Measurements from ENCODE around the gene PDE4B.

GRCh38 chr1:66270119-66270812, 477.6 kb downstream of the PDE4B start:
- TF ChIP-seq, protein P1, sequence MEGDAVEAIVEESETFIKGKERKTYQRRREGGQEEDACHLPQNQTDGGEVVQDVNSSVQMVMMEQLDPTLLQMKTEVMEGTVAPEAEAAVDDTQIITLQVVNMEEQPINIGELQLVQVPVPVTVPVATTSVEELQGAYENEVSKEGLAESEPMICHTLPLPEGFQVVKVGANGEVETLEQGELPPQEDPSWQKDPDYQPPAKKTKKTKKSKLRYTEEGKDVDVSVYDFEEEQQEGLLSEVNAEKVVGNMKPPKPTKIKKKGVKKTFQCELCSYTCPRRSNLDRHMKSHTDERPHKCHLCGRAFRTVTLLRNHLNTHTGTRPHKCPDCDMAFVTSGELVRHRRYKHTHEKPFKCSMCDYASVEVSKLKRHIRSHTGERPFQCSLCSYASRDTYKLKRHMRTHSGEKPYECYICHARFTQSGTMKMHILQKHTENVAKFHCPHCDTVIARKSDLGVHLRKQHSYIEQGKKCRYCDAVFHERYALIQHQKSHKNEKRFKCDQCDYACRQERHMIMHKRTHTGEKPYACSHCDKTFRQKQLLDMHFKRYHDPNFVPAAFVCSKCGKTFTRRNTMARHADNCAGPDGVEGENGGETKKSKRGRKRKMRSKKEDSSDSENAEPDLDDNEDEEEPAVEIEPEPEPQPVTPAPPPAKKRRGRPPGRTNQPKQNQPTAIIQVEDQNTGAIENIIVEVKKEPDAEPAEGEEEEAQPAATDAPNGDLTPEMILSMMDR (IDR thresholded peaks at IDR 0.05; ENCODE audit: poor library complexity, severe bottlenecking): no peak
- TF ChIP-seq RAD21 (conservative IDR thresholded peaks at IDR 0.05): no peak
- TF ChIP-seq, protein P2, sequence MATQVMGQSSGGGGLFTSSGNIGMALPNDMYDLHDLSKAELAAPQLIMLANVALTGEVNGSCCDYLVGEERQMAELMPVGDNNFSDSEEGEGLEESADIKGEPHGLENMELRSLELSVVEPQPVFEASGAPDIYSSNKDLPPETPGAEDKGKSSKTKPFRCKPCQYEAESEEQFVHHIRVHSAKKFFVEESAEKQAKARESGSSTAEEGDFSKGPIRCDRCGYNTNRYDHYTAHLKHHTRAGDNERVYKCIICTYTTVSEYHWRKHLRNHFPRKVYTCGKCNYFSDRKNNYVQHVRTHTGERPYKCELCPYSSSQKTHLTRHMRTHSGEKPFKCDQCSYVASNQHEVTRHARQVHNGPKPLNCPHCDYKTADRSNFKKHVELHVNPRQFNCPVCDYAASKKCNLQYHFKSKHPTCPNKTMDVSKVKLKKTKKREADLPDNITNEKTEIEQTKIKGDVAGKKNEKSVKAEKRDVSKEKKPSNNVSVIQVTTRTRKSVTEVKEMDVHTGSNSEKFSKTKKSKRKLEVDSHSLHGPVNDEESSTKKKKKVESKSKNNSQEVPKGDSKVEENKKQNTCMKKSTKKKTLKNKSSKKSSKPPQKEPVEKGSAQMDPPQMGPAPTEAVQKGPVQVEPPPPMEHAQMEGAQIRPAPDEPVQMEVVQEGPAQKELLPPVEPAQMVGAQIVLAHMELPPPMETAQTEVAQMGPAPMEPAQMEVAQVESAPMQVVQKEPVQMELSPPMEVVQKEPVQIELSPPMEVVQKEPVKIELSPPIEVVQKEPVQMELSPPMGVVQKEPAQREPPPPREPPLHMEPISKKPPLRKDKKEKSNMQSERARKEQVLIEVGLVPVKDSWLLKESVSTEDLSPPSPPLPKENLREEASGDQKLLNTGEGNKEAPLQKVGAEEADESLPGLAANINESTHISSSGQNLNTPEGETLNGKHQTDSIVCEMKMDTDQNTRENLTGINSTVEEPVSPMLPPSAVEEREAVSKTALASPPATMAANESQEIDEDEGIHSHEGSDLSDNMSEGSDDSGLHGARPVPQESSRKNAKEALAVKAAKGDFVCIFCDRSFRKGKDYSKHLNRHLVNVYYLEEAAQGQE (IDR thresholded peaks at IDR 0.05; ENCODE audit: borderline replicate concordance): no peak

All from neural cell (in vitro differentiated cells).